Fibroblast of the aortic adventitia (primary cell): Measurements from ENCODE around the gene TMEM151B. TPM values are rescaled to one million over a fixed set of nuclear protein-coding genes. Genes with fewer than 3 reads are reported as not detected.

Source experiments
- DNase-seq: peaks from one replicate; pipeline ENCODE4 v3.0.0-alpha.2; 2010; ENCODE audit warnings: low read depth
- H3K4me3 ChIP-seq: 2 replicates; pipeline ENCODE4 v1.5.1; 2011; ENCODE audit warnings: low read depth, mild to moderate bottlenecking, control low read depth, low read length, moderate library complexity
- total RNA-seq: library from RNA; depleted of rRNA; stranded (reverse); fragments of >200 nt; gene quantifications from 2 replicates; pipeline ENCODE4 v1.2.3, GENCODE V29; 2012; ENCODE audit warnings: low replicate concordance
- TF ChIP-seq, protein P1 (sequence below): IDR thresholded peaks from 2 replicates; pipeline ENCODE4 v1.5.1; 2011; ENCODE audit warnings: mild to moderate bottlenecking, low read length, control low read depth, inconsistent platforms; ENCODE audit not compliant: insufficient read depth

The TMEM151B gene
- total RNA-seq, 1 donor, result not detected

DNA sequence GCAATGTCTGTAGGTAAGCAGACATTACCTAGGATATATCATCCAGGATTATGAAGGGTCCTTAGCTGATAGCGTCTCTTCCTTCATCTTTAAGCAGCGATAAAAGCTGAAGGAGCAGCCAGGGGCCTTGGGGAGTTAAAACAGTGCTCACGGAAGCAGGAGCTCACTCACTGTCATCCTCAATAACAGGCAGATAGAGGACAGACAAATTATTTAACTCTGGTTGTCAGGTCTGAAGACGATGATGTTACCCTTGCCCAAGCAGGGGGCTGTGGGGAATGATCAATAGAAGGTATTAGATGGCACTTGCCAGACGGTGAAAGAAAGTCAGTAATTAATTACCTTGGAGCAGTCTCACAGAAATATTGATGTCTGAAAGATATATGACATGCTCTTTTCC is 59.6 kb downstream of the TMEM151B start:
- no peak for DNase-seq
- TF ChIP-seq, protein P1, sequence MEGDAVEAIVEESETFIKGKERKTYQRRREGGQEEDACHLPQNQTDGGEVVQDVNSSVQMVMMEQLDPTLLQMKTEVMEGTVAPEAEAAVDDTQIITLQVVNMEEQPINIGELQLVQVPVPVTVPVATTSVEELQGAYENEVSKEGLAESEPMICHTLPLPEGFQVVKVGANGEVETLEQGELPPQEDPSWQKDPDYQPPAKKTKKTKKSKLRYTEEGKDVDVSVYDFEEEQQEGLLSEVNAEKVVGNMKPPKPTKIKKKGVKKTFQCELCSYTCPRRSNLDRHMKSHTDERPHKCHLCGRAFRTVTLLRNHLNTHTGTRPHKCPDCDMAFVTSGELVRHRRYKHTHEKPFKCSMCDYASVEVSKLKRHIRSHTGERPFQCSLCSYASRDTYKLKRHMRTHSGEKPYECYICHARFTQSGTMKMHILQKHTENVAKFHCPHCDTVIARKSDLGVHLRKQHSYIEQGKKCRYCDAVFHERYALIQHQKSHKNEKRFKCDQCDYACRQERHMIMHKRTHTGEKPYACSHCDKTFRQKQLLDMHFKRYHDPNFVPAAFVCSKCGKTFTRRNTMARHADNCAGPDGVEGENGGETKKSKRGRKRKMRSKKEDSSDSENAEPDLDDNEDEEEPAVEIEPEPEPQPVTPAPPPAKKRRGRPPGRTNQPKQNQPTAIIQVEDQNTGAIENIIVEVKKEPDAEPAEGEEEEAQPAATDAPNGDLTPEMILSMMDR, result no peak
- H3K4me3 ChIP-seq, result no peak overlapping the region

DNA sequence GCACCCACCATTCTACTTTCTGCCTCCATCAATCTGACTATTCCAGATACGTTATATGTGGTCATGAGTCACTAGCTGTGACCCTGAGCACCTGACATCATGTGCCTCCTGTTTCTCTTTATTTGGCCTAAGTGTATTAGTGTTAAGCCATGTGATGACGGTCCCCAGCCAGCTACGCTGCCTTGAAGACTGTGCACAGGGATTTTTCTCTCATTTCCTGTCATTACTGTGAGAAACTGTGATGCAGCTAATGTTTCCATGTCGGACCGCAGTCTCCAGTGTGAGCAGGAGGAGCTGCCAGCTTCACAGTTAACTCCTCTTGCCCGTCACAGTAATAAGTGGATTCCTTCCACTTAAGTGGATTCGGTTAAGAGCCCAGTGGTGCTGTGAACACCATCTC is 62.3 kb downstream of the TMEM151B start:
- DNase-seq, result no peak
- H3K4me3 ChIP-seq, result no peak overlapping the region
- TF ChIP-seq, protein P1, result no peak

DNA sequence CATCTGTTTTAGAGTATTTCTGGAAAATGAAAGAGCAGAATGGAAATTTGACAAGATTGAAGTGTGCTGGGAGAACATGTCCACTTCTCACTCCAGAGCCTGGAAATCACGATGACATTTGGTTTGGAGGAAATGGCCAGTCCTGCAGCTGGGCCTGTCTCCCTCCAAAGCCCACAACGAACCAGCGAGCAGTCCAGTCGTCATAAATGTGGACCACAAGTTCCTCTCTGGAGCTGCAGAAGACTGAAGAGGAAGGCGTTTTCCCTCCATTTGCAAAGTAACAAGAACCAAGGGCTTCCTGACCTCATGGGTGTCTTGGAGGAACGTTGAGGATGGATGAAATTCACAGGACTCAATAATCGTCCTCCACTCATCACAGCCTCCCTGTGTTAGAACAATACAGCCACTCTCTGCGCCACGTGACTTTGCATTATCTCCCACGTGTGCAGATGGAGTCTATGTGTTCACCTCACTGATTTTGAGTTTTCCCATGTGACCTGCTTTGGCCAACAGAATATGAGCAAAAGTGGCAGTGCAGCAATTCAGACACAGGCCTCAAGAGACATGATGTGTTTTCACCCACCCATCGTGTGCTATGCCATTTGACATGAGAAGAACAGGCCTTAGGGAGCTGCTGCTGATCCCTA is 63.1 kb downstream of the TMEM151B start:
- DNase-seq, result no peak
- TF ChIP-seq, protein P1, result no peak
- no peak overlapping the region for H3K4me3 ChIP-seq

DNA sequence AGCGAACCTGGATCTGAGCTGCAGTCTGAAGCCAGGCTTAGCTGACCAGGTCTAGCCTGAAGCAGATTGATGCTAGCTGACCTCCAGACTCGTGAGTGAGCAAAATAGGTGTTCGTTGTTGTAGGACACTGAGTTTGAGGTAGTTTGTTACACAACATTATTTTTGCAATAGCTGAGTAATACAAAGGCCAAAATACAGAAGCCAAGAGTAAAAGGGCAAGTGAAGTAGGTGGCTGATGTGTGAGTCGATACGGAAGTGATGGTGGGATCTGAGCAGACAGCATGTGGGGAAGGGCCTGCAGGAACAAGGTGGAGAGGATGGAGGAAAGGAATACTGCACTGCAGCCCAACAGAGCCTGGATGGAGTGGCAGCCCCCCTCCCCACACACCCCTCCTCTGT is 63.7 kb downstream of the TMEM151B start:
- TF ChIP-seq, protein P1, result no peak
- no peak for DNase-seq
- no peak overlapping the region for H3K4me3 ChIP-seq

DNA sequence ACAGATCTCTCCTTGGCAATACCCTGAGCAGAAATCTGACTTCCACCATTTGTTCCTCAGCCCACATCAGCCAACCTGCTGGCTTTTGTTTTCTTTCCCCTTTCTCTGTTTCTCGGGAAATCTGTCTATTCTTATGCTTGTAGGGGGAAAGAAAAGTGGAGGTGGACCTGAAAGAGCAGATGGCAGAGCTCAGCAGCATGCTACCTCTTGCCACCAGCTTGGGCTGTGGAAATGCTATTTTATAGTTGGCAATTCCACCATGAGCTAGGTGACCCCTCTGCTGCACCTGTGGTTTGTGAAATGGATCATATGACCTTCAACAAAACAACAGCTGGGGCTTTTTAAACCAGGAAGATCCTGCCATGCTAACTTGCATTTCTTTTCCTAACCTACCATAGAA is 65.4 kb downstream of the TMEM151B start:
- DNase-seq, result no peak
- no peak overlapping the region for H3K4me3 ChIP-seq
- TF ChIP-seq, protein P1, result no peak

DNA sequence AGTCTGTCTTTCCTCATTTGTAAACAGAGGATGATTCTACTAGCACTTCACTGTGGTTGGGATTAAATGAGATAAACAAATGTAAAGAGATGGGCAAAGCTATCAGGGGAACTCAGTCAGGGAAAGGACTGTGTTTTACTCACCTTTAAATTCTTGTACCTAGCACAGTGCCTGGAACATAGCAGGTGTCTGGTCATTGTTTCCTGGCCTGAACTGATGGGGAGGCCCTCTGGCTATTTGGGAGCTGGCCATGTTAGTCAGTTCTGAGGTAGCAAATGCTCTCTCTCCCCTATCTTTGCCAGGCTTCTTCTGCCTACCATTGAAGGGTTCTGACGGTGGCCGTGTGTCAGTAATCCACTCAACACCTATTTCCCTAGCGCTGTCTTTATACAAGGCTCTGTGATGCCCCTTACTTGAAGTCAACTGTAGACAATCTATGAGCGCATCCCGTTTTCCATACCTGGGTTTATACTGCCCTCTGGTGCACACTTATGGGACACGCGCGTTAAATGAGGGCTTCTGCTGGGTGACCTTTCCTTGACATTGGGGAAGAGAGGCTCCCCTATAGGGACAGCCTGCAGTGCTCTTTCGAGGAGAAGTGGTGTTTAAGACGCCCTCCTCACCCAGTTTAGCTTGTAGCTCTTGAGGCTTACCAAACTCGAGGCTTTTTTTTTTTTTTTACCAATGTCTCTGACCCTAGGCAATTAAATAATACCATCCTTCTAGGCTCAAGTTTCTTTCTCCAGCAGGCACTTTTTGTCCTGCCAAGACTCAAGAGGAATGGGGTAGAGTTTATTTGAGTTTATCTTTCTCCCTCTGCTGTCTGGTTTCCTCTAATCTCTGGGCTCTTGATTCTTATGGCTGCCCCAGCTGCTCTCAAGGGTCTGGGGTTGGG is 68.2 kb downstream of the TMEM151B start:
- DNase-seq, result peak; percentile 69
- no peak overlapping the region for H3K4me3 ChIP-seq
- TF ChIP-seq, protein P1, result peak; percentile 82
